H9 (cell line): ENCODE results near the gene NUP210L. TPM values are rescaled to one million over a fixed set of nuclear protein-coding genes. Genes with fewer than 3 reads are reported as not detected.

Experiments
- DNase-seq: peaks from one replicate; pipeline ENCODE4 v3.0.0-alpha.2; 2017
- H2AFZ ChIP-seq: one replicate; pipeline ENCODE4 v1.6.1; 2013; ENCODE audit warnings: mild to moderate bottlenecking, low read length, control low read depth, moderate library complexity
- H2AK5ac ChIP-seq: 2 replicates; pipeline ENCODE4 v1.6.1; 2013; ENCODE audit warnings: low read length, control low read depth, mixed read lengths; ENCODE audit not compliant: insufficient read length
- H2BK120ac ChIP-seq: one replicate; pipeline ENCODE4 v1.6.1; 2013; ENCODE audit warnings: low read depth, mild to moderate bottlenecking, low read length, control low read depth, inconsistent platforms; ENCODE audit not compliant: poor library complexity, severe bottlenecking
- H2BK12ac ChIP-seq: 2 replicates; pipeline ENCODE4 v1.6.1; 2013; ENCODE audit warnings: low read length, control low read depth, mixed read lengths, low read depth; ENCODE audit not compliant: insufficient read length
- H2BK15ac ChIP-seq: 2 replicates; pipeline ENCODE4 v1.6.1; 2013; ENCODE audit warnings: low read depth, low read length, control low read depth
- H2BK20ac ChIP-seq: one replicate; pipeline ENCODE4 v1.6.1; 2013; ENCODE audit warnings: low read depth, mild to moderate bottlenecking, low read length, control low read depth, inconsistent platforms; ENCODE audit not compliant: poor library complexity, severe bottlenecking
- H2BK5ac ChIP-seq: 2 replicates; pipeline ENCODE4 v1.6.1; 2013; ENCODE audit warnings: low read length, control low read depth, mixed read lengths; ENCODE audit not compliant: insufficient read length
- H3K14ac ChIP-seq: 2 replicates; pipeline ENCODE4 v1.6.1; 2013; ENCODE audit warnings: low read length, control low read depth; ENCODE audit not compliant: insufficient read depth
- H3K18ac ChIP-seq: 2 replicates; pipeline ENCODE4 v1.6.1; 2013; ENCODE audit warnings: low read depth, mild to moderate bottlenecking, mixed read lengths, low read length, control low read depth; ENCODE audit not compliant: insufficient read length
- H3K23ac ChIP-seq: 2 replicates; pipeline ENCODE4 v1.6.1; 2013; ENCODE audit warnings: low read length, control low read depth, mixed read lengths, low read depth; ENCODE audit not compliant: insufficient read length
- H3K23me2 ChIP-seq: 2 replicates; pipeline ENCODE4 v1.6.1; 2013; ENCODE audit warnings: low read depth, mild to moderate bottlenecking, mixed read lengths, low read length, control low read depth; ENCODE audit not compliant: insufficient read length, poor library complexity, severe bottlenecking
- H3K27ac ChIP-seq: 2 replicates; pipeline ENCODE4 v1.5.1; 2013; ENCODE audit warnings: low read length, control low read depth, mixed read lengths, low read depth; ENCODE audit not compliant: insufficient read length
- H3K27me3 ChIP-seq: 2 replicates; pipeline ENCODE4 v1.6.1; 2013; ENCODE audit warnings: low read length, control low read depth, inconsistent platforms; ENCODE audit not compliant: insufficient read depth
- H3K4ac ChIP-seq: 2 replicates; pipeline ENCODE4 v1.6.1; 2013; ENCODE audit warnings: low read depth, mild to moderate bottlenecking, control low read depth, inconsistent platforms, low read length, moderate library complexity
- H3K4me1 ChIP-seq: 2 replicates; pipeline ENCODE4 v1.6.1; 2013; ENCODE audit warnings: low read length, control low read depth, inconsistent platforms; ENCODE audit not compliant: insufficient read depth
- H3K4me2 ChIP-seq: 2 replicates; pipeline ENCODE4 v1.6.1; 2013; ENCODE audit warnings: low read length, control low read depth, mixed read lengths; ENCODE audit not compliant: insufficient read length, insufficient read depth
- H3K56ac ChIP-seq: 2 replicates; pipeline ENCODE4 v1.6.1; 2013; ENCODE audit warnings: low read depth, mild to moderate bottlenecking, mixed read lengths, low read length, control low read depth; ENCODE audit not compliant: insufficient read length
- H3K79me1 ChIP-seq: 2 replicates; pipeline ENCODE4 v1.6.1; 2013; ENCODE audit warnings: low read depth, mild to moderate bottlenecking, moderate library complexity, low read length, control low read depth, inconsistent platforms; ENCODE audit not compliant: insufficient read depth, poor library complexity, severe bottlenecking
- H3K79me2 ChIP-seq: 2 replicates; pipeline ENCODE4 v1.6.1; 2013; ENCODE audit warnings: low read length, control low read depth, inconsistent platforms; ENCODE audit not compliant: insufficient read depth
- H3K9ac ChIP-seq: 2 replicates; pipeline ENCODE4 v1.6.1; 2013; ENCODE audit warnings: low read length, control low read depth, mixed read lengths; ENCODE audit not compliant: insufficient read length; ENCODE audit errors: extremely low read depth
- H3K9me3 ChIP-seq: one replicate; pipeline ENCODE4 v1.6.1; 2013; ENCODE audit warnings: low read depth, low read length, inconsistent platforms; ENCODE audit not compliant: control insufficient read depth
- H3T11ph ChIP-seq: one replicate; pipeline ENCODE4 v1.6.1; 2013; ENCODE audit warnings: mild to moderate bottlenecking, low read length, control low read depth, inconsistent platforms
- H4K20me1 ChIP-seq: one replicate; pipeline ENCODE4 v1.6.1; 2013; ENCODE audit not compliant: control insufficient read depth, insufficient read length, insufficient read depth
- H4K5ac ChIP-seq: 2 replicates; pipeline ENCODE4 v1.6.1; 2013; ENCODE audit warnings: low read depth, mild to moderate bottlenecking, mixed read lengths, low read length, control low read depth; ENCODE audit not compliant: insufficient read length
- H4K8ac ChIP-seq: replicated peaks from 2 replicates; pipeline ENCODE4 v1.6.1; 2013; ENCODE audit warnings: low read length, control low read depth, mixed read lengths, low read depth; ENCODE audit not compliant: insufficient read length
- H4K91ac ChIP-seq: 2 replicates; pipeline ENCODE4 v1.6.1; 2013; ENCODE audit warnings: low read depth, mild to moderate bottlenecking, moderate library complexity, mixed read lengths, low read length, control low read depth; ENCODE audit not compliant: insufficient read length
- H3K27ac Mint-ChIP-seq, 3 experiments: 2 replicates in 2 of 3; 3 replicates in 1 of 3; pipeline ENCODE4 v1.8.0; 2020 to 2021; ENCODE audit warnings: mixed read lengths in 3 of 3, mild to moderate bottlenecking in 1 of 3, moderate library complexity in 1 of 3
- H3K27me3 Mint-ChIP-seq: 2 replicates; pipeline ENCODE4 v1.8.0; 2021; ENCODE audit warnings: low read depth, mild to moderate bottlenecking, moderate library complexity, mixed read lengths
- H3K36me3 Mint-ChIP-seq, 3 experiments: 2 replicates in 2 of 3; 3 replicates in 1 of 3; pipeline ENCODE4 v1.8.0; 2020 to 2021; ENCODE audit warnings: low read depth in 3 of 3, mixed read lengths in 3 of 3; ENCODE audit not compliant: insufficient read depth in 1 of 3
- H3K4me1 Mint-ChIP-seq, 2 experiments: 2 replicates each; pipeline ENCODE4 v1.8.0; 2020; ENCODE audit warnings: mixed read lengths in 2 of 2
- H3K4me3 Mint-ChIP-seq, 2 experiments: 2 replicates in 1 of 2; 3 replicates in 1 of 2; pipeline ENCODE4 v1.8.0; 2020 to 2021; ENCODE audit warnings: mild to moderate bottlenecking in 2 of 2, mixed read lengths in 2 of 2, moderate library complexity in 1 of 2
- H3K9me3 Mint-ChIP-seq, 2 experiments: 2 replicates in 1 of 2; 3 replicates in 1 of 2; pipeline ENCODE4 v1.8.0; 2020; ENCODE audit warnings: mild to moderate bottlenecking in 2 of 2, mixed read lengths in 2 of 2, moderate library complexity in 1 of 2
- WGBS: extraction: QIAGEN DNeasy Blood & Tissue Kit; methylation state at CpG from one replicate; pipeline ENCODE4 v1.1.7; 2013; ENCODE audit warnings: missing lambda C conversion rate, low lambda C conversion rate, mixed read lengths; ENCODE audit not compliant: insufficient read length; ENCODE audit errors: extremely low coverage; 5-methylcytosine and 5-hydroxymethylcytosine counted together
- total RNA-seq: library from RNA; stranded (reverse); gene quantifications from 2 replicates; pipeline ENCODE4 v1.2.1, GENCODE V29; 2021
- TF ChIP-seq, protein P1 (sequence below): fragments of 200-600 bp; sonication (generic); conservative IDR thresholded peaks from 3 replicates; pipeline ENCODE4 v1.8.0; 2021; ENCODE audit warnings: antibody characterized with exemption, mild to moderate bottlenecking

NUP210L gene
- total RNA-seq, 1 experiment from 2014 or later = 0.04 TPM

GRCh38 chr1:153976819-153977249 is 178.0 kb downstream of the NUP210L start:
- H3K4me1 Mint-ChIP-seq = peaks cover 19 to 29% of the 10 kb centered on the region in 2 experiments
- no peak overlapping the region for H2AK5ac ChIP-seq
- no peaks in the 10 kb centered on the region for H4K20me1 ChIP-seq
- H4K8ac ChIP-seq = no peak overlapping the region
- H3K9ac ChIP-seq = peak overlapping the region; percentile 74
- H3K23me2 ChIP-seq = peaks cover 9% of the 10 kb centered on the region
- H2BK120ac ChIP-seq = no peak overlapping the region
- no peak overlapping the region for H2BK5ac ChIP-seq
- H3K79me2 ChIP-seq = no peaks in the 10 kb centered on the region
- no peak for DNase-seq
- no peak overlapping the region for H2BK15ac ChIP-seq
- no peak overlapping the region for H3K4ac ChIP-seq
- no peaks in the 10 kb centered on the region for H3K79me1 ChIP-seq
- H2AFZ ChIP-seq = no peak overlapping the region
- no peak overlapping the region for H3T11ph ChIP-seq
- H3K56ac ChIP-seq = no peak overlapping the region
- no peaks in the 10 kb centered on the region for H3K4me1 ChIP-seq
- no peaks in the 10 kb centered on the region for H3K27me3 Mint-ChIP-seq
- H4K5ac ChIP-seq = no peak overlapping the region
- no peaks in the 10 kb centered on the region for H3K9me3 Mint-ChIP-seq
- H3K18ac ChIP-seq = no peak overlapping the region
- peaks cover 25 to 70% (median 53%) of the 10 kb centered on the region in 3 experiments for H3K36me3 Mint-ChIP-seq
- peak overlapping the region; percentile 95 to 99 for H3K4me3 Mint-ChIP-seq
- H3K27ac Mint-ChIP-seq = peak overlapping the region; percentile 91 to 96 (median 96); a peak in 6 of 7 replicates
- TF ChIP-seq, protein P1, sequence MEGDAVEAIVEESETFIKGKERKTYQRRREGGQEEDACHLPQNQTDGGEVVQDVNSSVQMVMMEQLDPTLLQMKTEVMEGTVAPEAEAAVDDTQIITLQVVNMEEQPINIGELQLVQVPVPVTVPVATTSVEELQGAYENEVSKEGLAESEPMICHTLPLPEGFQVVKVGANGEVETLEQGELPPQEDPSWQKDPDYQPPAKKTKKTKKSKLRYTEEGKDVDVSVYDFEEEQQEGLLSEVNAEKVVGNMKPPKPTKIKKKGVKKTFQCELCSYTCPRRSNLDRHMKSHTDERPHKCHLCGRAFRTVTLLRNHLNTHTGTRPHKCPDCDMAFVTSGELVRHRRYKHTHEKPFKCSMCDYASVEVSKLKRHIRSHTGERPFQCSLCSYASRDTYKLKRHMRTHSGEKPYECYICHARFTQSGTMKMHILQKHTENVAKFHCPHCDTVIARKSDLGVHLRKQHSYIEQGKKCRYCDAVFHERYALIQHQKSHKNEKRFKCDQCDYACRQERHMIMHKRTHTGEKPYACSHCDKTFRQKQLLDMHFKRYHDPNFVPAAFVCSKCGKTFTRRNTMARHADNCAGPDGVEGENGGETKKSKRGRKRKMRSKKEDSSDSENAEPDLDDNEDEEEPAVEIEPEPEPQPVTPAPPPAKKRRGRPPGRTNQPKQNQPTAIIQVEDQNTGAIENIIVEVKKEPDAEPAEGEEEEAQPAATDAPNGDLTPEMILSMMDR = no peak
- no CpG with 5 or more reads among the region's 16 CpGs for WGBS
- no peaks in the 10 kb centered on the region for H3K9me3 ChIP-seq
- H3K23ac ChIP-seq = no peak overlapping the region
- H2BK12ac ChIP-seq = no peak overlapping the region
- peak overlapping the region; percentile 17; the same call in 1 of the 2 replicates for H3K14ac ChIP-seq
- H2BK20ac ChIP-seq = no peak overlapping the region
- no peak overlapping the region for H3K27ac ChIP-seq
- peak overlapping the region; percentile 94 for H3K4me2 ChIP-seq
- H3K27me3 ChIP-seq = no peaks in the 10 kb centered on the region
- H4K91ac ChIP-seq = no peak overlapping the region
